GM18520 (cell line): ENCODE measurements around the gene CTIF.

Experiments
- ATAC-seq: cut with Tn5 transposase; IDR thresholded peaks from one replicate; pipeline ENCODE4 v1.9.1; 2021; ENCODE audit not compliant: unreplicated experiment

The CTIF gene

GRCh38 chr18:48531908-48532307, 6.9 kb upstream of the CTIF start:
- no peak for ATAC-seq

- no peak for ATAC-seq
These were observed 5.3 kb upstream of the CTIF start for GRCh38 chr18:48533340-48534070.

GRCh38 chr18:48534364-48534763, 4.5 kb upstream of the CTIF start:
- no peak for ATAC-seq

GRCh38 chr18:48535956-48536355, 2.9 kb upstream of the CTIF start:
- ATAC-seq, result no peak

- ATAC-seq, result no peak
These were observed 2.3 kb upstream of the CTIF start for GRCh38 chr18:48536516-48536915.

- ATAC-seq, result no peak
These were observed 797 bp downstream of the CTIF start for GRCh38 chr18:48539406-48540250.

- no peak for ATAC-seq
These were observed 1.6 kb downstream of the CTIF start for GRCh38 chr18:48540251-48541025.

- ATAC-seq, result no peak
These were observed 2.4 kb downstream of the CTIF start for GRCh38 chr18:48541026-48541746.

- no peak for ATAC-seq
These were observed 3.0 kb downstream of the CTIF start for GRCh38 chr18:48541747-48542400.

- ATAC-seq, result no peak
These were observed 3.8 kb downstream of the CTIF start for GRCh38 chr18:48542513-48543181.

GRCh38 chr18:48543228-48543627, 4.4 kb downstream of the CTIF start:
- ATAC-seq, result no peak

GRCh38 chr18:48544116-48544515, 5.3 kb downstream of the CTIF start:
- ATAC-seq, result no peak

- no peak for ATAC-seq
These were observed 6.0 kb downstream of the CTIF start for GRCh38 chr18:48544661-48545415.

- ATAC-seq, result no peak
These were observed 7.0 kb downstream of the CTIF start for GRCh38 chr18:48545757-48546321.

GRCh38 chr18:48546396-48546795, 7.6 kb downstream of the CTIF start:
- ATAC-seq, result no peak

- no peak for ATAC-seq
These were observed 8.7 kb downstream of the CTIF start for GRCh38 chr18:48547531-48547981.

- ATAC-seq, result no peak
These were observed 9.4 kb downstream of the CTIF start for GRCh38 chr18:48548011-48548771.

- no peak for ATAC-seq
These were observed 10.1 kb downstream of the CTIF start for GRCh38 chr18:48548921-48549320.
